Measurements from ENCODE around the gene NR2F1. TPM values are rescaled to one million over a fixed set of nuclear protein-coding genes. Genes with fewer than 3 reads are reported as not detected.

Gene NR2F1
- total and polyA plus RNA-seq, 2 experiments from 2014 or later, result not detected

GRCh38 chr5:93587597-93588351, 4.8 kb downstream of the NR2F1 start:
- no peaks in the 10 kb centered on the region for H3K79me2 ChIP-seq (replicated peaks; ENCODE audit: insufficient read depth)
- ATAC-seq, result peak; percentile 31
- no peaks in the 10 kb centered on the region for H3K9me2 ChIP-seq (ENCODE audit: insufficient read depth)
- Mint-ChIP-seq H3K9me3 (peaks cover 4% of the 10 kb centered on the region), H3K27ac (no peak overlapping the region), H3K4me1 (peaks cover 22% of the 10 kb centered on the region), H3K4me3 (peak overlapping the region; percentile 18), H3K27me3 (ENCODE audit: insufficient read depth, low read depth, poor library complexity) (peaks cover 69% of the 10 kb centered on the region), H3K36me3 (ENCODE audit: low read depth) (no peaks in the 10 kb centered on the region; the same call in 2 of the 3 replicates)
- peak; percentile 65 for DNase-seq (ENCODE audit: low spot score)
- peaks cover 53% of the 10 kb centered on the region for H4K20me1 ChIP-seq (replicated peaks; ENCODE audit: insufficient read depth)
- H3K4me2 ChIP-seq, result peak overlapping the region; percentile 62; the same call in 1 of the 2 replicates
- no peaks in the 10 kb centered on the region for H3K36me3 ChIP-seq (ENCODE audit: insufficient read depth)
- TF ChIP-seq CTCF (conservative IDR thresholded peaks at IDR 0.05; ENCODE audit: low read depth in 2 of 2), result no peak
- peak; percentile 98 for TF ChIP-seq EZH2phosphoT487 (IDR thresholded peaks at IDR 0.05; ENCODE audit: unreplicated experiment)
- TF ChIP-seq EZH2 (IDR thresholded peaks at IDR 0.05; ENCODE audit: low read depth, unreplicated experiment), result peak; percentile 86
- peaks cover 32% of the 10 kb centered on the region for H3F3A ChIP-seq (replicated peaks; ENCODE audit: low read depth)
- peak overlapping the region; percentile 38; the same call in 1 of the 2 replicates for H3K4me3 ChIP-seq
- peaks cover 21% of the 10 kb centered on the region for H3K4me1 ChIP-seq (ENCODE audit: insufficient read depth)
- peak overlapping the region; percentile 74; the same call in 1 of the 2 replicates for H2AFZ ChIP-seq
- peaks cover 98% of the 10 kb centered on the region for H3K27me3 ChIP-seq (ENCODE audit: insufficient read depth)
- no peak overlapping the region for H3K27ac ChIP-seq (ENCODE audit: low read depth)

GRCh38 chr5:93588352-93589151, 5.5 kb downstream of the NR2F1 start:
- Histone ChIP-seq H3K36me3 (ENCODE audit: insufficient read depth) (no peaks in the 10 kb centered on the region; the same call in 1 of the 2 replicates), H3K4me3 (peak overlapping the region; percentile 38; the same call in 1 of the 2 replicates), H3K4me1 (ENCODE audit: insufficient read depth) (peaks cover 19% of the 10 kb centered on the region), H3K27me3 (ENCODE audit: insufficient read depth) (peaks cover 98% of the 10 kb centered on the region), H3K9me2 (ENCODE audit: insufficient read depth) (no peaks in the 10 kb centered on the region), H3K4me2 (peak overlapping the region; percentile 62; the same call in 1 of the 2 replicates), H4K20me1 (replicated peaks; ENCODE audit: insufficient read depth) (peaks cover 56% of the 10 kb centered on the region), H3F3A (replicated peaks; ENCODE audit: low read depth) (peaks cover 35% of the 10 kb centered on the region), H3K27ac (ENCODE audit: low read depth) (no peak overlapping the region), H3K79me2 (replicated peaks; ENCODE audit: insufficient read depth) (no peaks in the 10 kb centered on the region), H2AFZ (peak overlapping the region; percentile 74; the same call in 1 of the 2 replicates)
- Mint-ChIP-seq H3K4me1 (peaks cover 23% of the 10 kb centered on the region), H3K36me3 (ENCODE audit: low read depth) (no peaks in the 10 kb centered on the region; the same call in 2 of the 3 replicates), H3K9me3 (peaks cover 4% of the 10 kb centered on the region), H3K27me3 (ENCODE audit: insufficient read depth, low read depth, poor library complexity) (peaks cover 69% of the 10 kb centered on the region), H3K4me3 (peak overlapping the region; percentile 61), H3K27ac (no peak overlapping the region)
- ATAC-seq (peak; percentile 12), DNase-seq (ENCODE audit: low spot score) (no peak)
- TF ChIP-seq CREB1 (CRISPR knock-in tag; IDR thresholded peaks at IDR 0.05; ENCODE audit: low read depth) (no peak), ZNF331 (CRISPR knock-in tag; IDR thresholded peaks at IDR 0.05; ENCODE audit: low read depth) (no peak), ETS1 (IDR thresholded peaks at IDR 0.05) (no peak), ZNF114 (CRISPR knock-in tag; IDR thresholded peaks at IDR 0.05) (no peak), POLR2AphosphoS5 (IDR thresholded peaks at IDR 0.05; ENCODE audit: low read depth) (no peak), JUNB (IDR thresholded peaks at IDR 0.05; ENCODE audit: unreplicated experiment) (no peak), EZH2phosphoT487 (IDR thresholded peaks at IDR 0.05; ENCODE audit: unreplicated experiment) (peak; percentile 76), CTCF (conservative IDR thresholded peaks at IDR 0.05; ENCODE audit: low read depth in 2 of 2) (no peak), EZH2 (IDR thresholded peaks at IDR 0.05; ENCODE audit: low read depth, unreplicated experiment) (peak; percentile 100)
